Mesendoderm (in vitro differentiated cells): ENCODE data around the gene PDAP1.

ENCODE experiments used
- DNase-seq: peaks from one replicate; pipeline ENCODE4 v3.0.0; 2013
- H2AK5ac ChIP-seq: 2 replicates; pipeline ENCODE4 v1.6.1; 2013; ENCODE audit warnings: low read length, inconsistent platforms
- H2BK120ac ChIP-seq: 2 replicates; pipeline ENCODE4 v1.6.1; 2013; ENCODE audit warnings: low read depth, mild to moderate bottlenecking, low read length, moderate library complexity, mixed read lengths
- H2BK15ac ChIP-seq: replicated peaks from 2 replicates; pipeline ENCODE4 v1.6.1; 2013; ENCODE audit warnings: low read depth, mild to moderate bottlenecking, moderate library complexity
- H2BK5ac ChIP-seq: 2 replicates; pipeline ENCODE4 v1.6.1; 2013; ENCODE audit warnings: low read length, inconsistent platforms
- H3K18ac ChIP-seq: 2 replicates; pipeline ENCODE4 v1.6.1; 2013; ENCODE audit warnings: mild to moderate bottlenecking, low read length, mixed read lengths
- H3K23ac ChIP-seq: one replicate; pipeline ENCODE4 v1.6.1; 2013; ENCODE audit warnings: low read length
- H3K27ac ChIP-seq: 2 replicates; pipeline ENCODE4 v1.5.1; 2013; ENCODE audit warnings: low read depth, mild to moderate bottlenecking, inconsistent platforms, low read length, moderate library complexity
- H3K27me3 ChIP-seq: 2 replicates; pipeline ENCODE4 v1.6.1; 2013; ENCODE audit warnings: low read length, control low read depth, mild to moderate bottlenecking, inconsistent platforms; ENCODE audit not compliant: insufficient read depth, poor library complexity
- H3K36me3 ChIP-seq: 2 replicates; pipeline ENCODE4 v1.6.1; 2013; ENCODE audit warnings: low read length, inconsistent platforms; ENCODE audit not compliant: control insufficient read depth, insufficient read depth
- H3K4ac ChIP-seq: one replicate; pipeline ENCODE4 v1.6.1; 2013; ENCODE audit warnings: low read depth, mild to moderate bottlenecking, low read length, moderate library complexity
- H3K4me1 ChIP-seq: 2 replicates; pipeline ENCODE4 v1.6.1; 2013; ENCODE audit warnings: low read depth, low read length, inconsistent platforms; ENCODE audit not compliant: control insufficient read depth
- H3K4me2 ChIP-seq: 2 replicates; pipeline ENCODE4 v1.6.1; 2013; ENCODE audit warnings: low read length
- H3K4me3 ChIP-seq: 2 replicates; pipeline ENCODE4 v1.5.1; 2013; ENCODE audit warnings: mild to moderate bottlenecking, low read length
- H3K56ac ChIP-seq: one replicate; pipeline ENCODE4 v1.6.1; 2013; ENCODE audit warnings: low read length
- H3K79me1 ChIP-seq: 2 replicates; pipeline ENCODE4 v1.6.1; 2013; ENCODE audit warnings: low read length, inconsistent platforms
- H3K79me2 ChIP-seq: 2 replicates; pipeline ENCODE4 v1.6.1; 2013; ENCODE audit warnings: mild to moderate bottlenecking, low read length; ENCODE audit not compliant: control insufficient read depth, insufficient read depth
- H3K9ac ChIP-seq: 2 replicates; pipeline ENCODE4 v1.6.1; 2013; ENCODE audit warnings: low read length, inconsistent platforms
- H4K5ac ChIP-seq: one replicate; pipeline ENCODE4 v1.6.1; 2013; ENCODE audit warnings: low read length
- H4K8ac ChIP-seq: one replicate; pipeline ENCODE4 v1.6.1; 2013; ENCODE audit warnings: low read depth, mild to moderate bottlenecking, control low read depth, low read length, moderate library complexity
- WGBS: extraction: QIAGEN DNeasy Blood & Tissue Kit; methylation state at CpG from one replicate; pipeline ENCODE4 v1.1.7; 2013; ENCODE audit warnings: low lambda C conversion rate, missing lambda C conversion rate; ENCODE audit not compliant: insufficient coverage; ENCODE audit errors: extremely low coverage; 5-methylcytosine and 5-hydroxymethylcytosine counted together

PDAP1 gene

GRCh38 chr7:99453105-99453504 is 44.7 kb upstream of the PDAP1 start:
- no peak overlapping the region for H3K27ac ChIP-seq

GRCh38 chr7:99452541-99452940 is 44.1 kb upstream of the PDAP1 start:
- Histone ChIP-seq H3K36me3 (peaks cover 10% of the 10 kb centered on the region), H3K27me3 (no peaks in the 10 kb centered on the region)

More at GRCh38 chr7:99453105-99453504, 44.7 kb upstream of the PDAP1 start:
- Histone ChIP-seq H4K5ac (no peak overlapping the region), H3K9ac (no peak overlapping the region), H3K23ac (no peak overlapping the region), H2AK5ac (no peak overlapping the region), H3K4ac (no peak overlapping the region), H2BK120ac (no peak overlapping the region), H3K4me3 (no peak overlapping the region), H3K36me3 (peaks cover 9% of the 10 kb centered on the region), H3K79me1 (peaks cover 3% of the 10 kb centered on the region), H3K18ac (no peak overlapping the region), H2BK5ac (no peak overlapping the region), H3K79me2 (no peaks in the 10 kb centered on the region), H3K4me1 (no peaks in the 10 kb centered on the region), H3K27me3 (no peaks in the 10 kb centered on the region), H3K56ac (no peak overlapping the region), H4K8ac (no peak overlapping the region), H2BK15ac (no peak overlapping the region), H3K4me2 (no peak overlapping the region)
- no peak for DNase-seq
- no CpG with 5 or more reads among the region's 11 CpGs for WGBS

GRCh38 chr7:99451936-99452335 is 43.5 kb upstream of the PDAP1 start:
- no peak overlapping the region for H3K56ac ChIP-seq
- no peaks in the 10 kb centered on the region for H3K27me3 ChIP-seq
- H3K4me3 ChIP-seq, result no peak overlapping the region
- DNase-seq, result no peak
- H4K5ac ChIP-seq, result no peak overlapping the region
- WGBS, result no CpG with 5 or more reads among the region's 8 CpGs
- no peak overlapping the region for H3K23ac ChIP-seq
- no peaks in the 10 kb centered on the region for H3K4me1 ChIP-seq
- no peak overlapping the region for H2BK5ac ChIP-seq
- no peaks in the 10 kb centered on the region for H3K79me1 ChIP-seq
- no peaks in the 10 kb centered on the region for H3K79me2 ChIP-seq
- H2BK15ac ChIP-seq, result no peak overlapping the region
- no peak overlapping the region for H2AK5ac ChIP-seq
- H3K4me2 ChIP-seq, result no peak overlapping the region
- no peak overlapping the region for H3K4ac ChIP-seq
- H2BK120ac ChIP-seq, result no peak overlapping the region
- no peak overlapping the region for H3K27ac ChIP-seq
- no peak overlapping the region for H3K18ac ChIP-seq
- H3K9ac ChIP-seq, result no peak overlapping the region
- peaks cover 10% of the 10 kb centered on the region for H3K36me3 ChIP-seq
- no peak overlapping the region for H4K8ac ChIP-seq

More at GRCh38 chr7:99452541-99452940, 44.1 kb upstream of the PDAP1 start:
- Histone ChIP-seq H4K5ac (no peak overlapping the region), H3K79me2 (no peaks in the 10 kb centered on the region), H3K18ac (no peak overlapping the region), H2BK15ac (no peak overlapping the region), H3K27ac (no peak overlapping the region), H3K4me3 (no peak overlapping the region), H3K4me2 (no peak overlapping the region), H3K9ac (no peak overlapping the region), H3K4ac (no peak overlapping the region), H2AK5ac (no peak overlapping the region), H2BK5ac (no peak overlapping the region), H3K79me1 (no peaks in the 10 kb centered on the region), H2BK120ac (no peak overlapping the region), H4K8ac (no peak overlapping the region), H3K56ac (no peak overlapping the region), H3K4me1 (no peaks in the 10 kb centered on the region), H3K23ac (no peak overlapping the region)
- WGBS, result no CpG with 5 or more reads among the region's 13 CpGs
- no peak for DNase-seq

GRCh38 chr7:99449326-99449725 is 40.9 kb upstream of the PDAP1 start:
- no peak overlapping the region for H4K8ac ChIP-seq
- no peaks in the 10 kb centered on the region for H3K27me3 ChIP-seq
- H3K23ac ChIP-seq, result no peak overlapping the region
- H3K4ac ChIP-seq, result no peak overlapping the region
- no peak overlapping the region for H2BK5ac ChIP-seq
- H2AK5ac ChIP-seq, result no peak overlapping the region
- no peak for DNase-seq
- no peaks in the 10 kb centered on the region for H3K4me1 ChIP-seq
- no peak overlapping the region for H3K18ac ChIP-seq
- no peak overlapping the region for H2BK15ac ChIP-seq
- no peak overlapping the region for H4K5ac ChIP-seq
- H3K79me2 ChIP-seq, result no peaks in the 10 kb centered on the region
- H3K79me1 ChIP-seq, result peaks cover 2% of the 10 kb centered on the region
- H3K36me3 ChIP-seq, result peaks cover 19% of the 10 kb centered on the region
- H3K4me2 ChIP-seq, result no peak overlapping the region
- H3K4me3 ChIP-seq, result no peak overlapping the region
- H3K9ac ChIP-seq, result no peak overlapping the region
- H2BK120ac ChIP-seq, result no peak overlapping the region
- no peak overlapping the region for H3K56ac ChIP-seq
- WGBS, result no CpG with 5 or more reads among the region's 5 CpGs
- H3K27ac ChIP-seq, result no peak overlapping the region

GRCh38 chr7:99448855-99449254 is 40.5 kb upstream of the PDAP1 start:
- Histone ChIP-seq H3K18ac (no peak overlapping the region), H3K27ac (no peak overlapping the region), H4K5ac (no peak overlapping the region), H3K9ac (no peak overlapping the region), H3K79me2 (no peaks in the 10 kb centered on the region), H2BK5ac (no peak overlapping the region), H3K4ac (no peak overlapping the region), H3K79me1 (peaks cover 2% of the 10 kb centered on the region), H3K56ac (no peak overlapping the region), H2BK120ac (no peak overlapping the region), H4K8ac (no peak overlapping the region), H3K4me3 (no peak overlapping the region), H3K4me1 (no peaks in the 10 kb centered on the region), H2BK15ac (no peak overlapping the region), H2AK5ac (no peak overlapping the region), H3K4me2 (no peak overlapping the region), H3K27me3 (no peaks in the 10 kb centered on the region), H3K23ac (no peak overlapping the region), H3K36me3 (peaks cover 20% of the 10 kb centered on the region)
- no peak for DNase-seq
- WGBS, result no CpG with 5 or more reads among the region's 10 CpGs

GRCh38 chr7:99447943-99448342 is 39.5 kb upstream of the PDAP1 start:
- H3K18ac ChIP-seq, result no peak overlapping the region
- H4K5ac ChIP-seq, result no peak overlapping the region
- H2BK120ac ChIP-seq, result no peak overlapping the region
- no peak for DNase-seq
- H3K4me1 ChIP-seq, result no peaks in the 10 kb centered on the region
- no peak overlapping the region for H3K56ac ChIP-seq
- no peak overlapping the region for H3K23ac ChIP-seq
- no peak overlapping the region for H2AK5ac ChIP-seq
- no peak overlapping the region for H3K4me3 ChIP-seq
- H3K4me2 ChIP-seq, result no peak overlapping the region
- H3K36me3 ChIP-seq, result peaks cover 21% of the 10 kb centered on the region
- no peak overlapping the region for H4K8ac ChIP-seq
- H2BK5ac ChIP-seq, result no peak overlapping the region
- H3K79me2 ChIP-seq, result no peaks in the 10 kb centered on the region
- no peak overlapping the region for H3K9ac ChIP-seq
- WGBS, result no CpG with 5 or more reads among the region's 10 CpGs
- no peak overlapping the region for H2BK15ac ChIP-seq
- H3K27ac ChIP-seq, result no peak overlapping the region
- no peak overlapping the region for H3K4ac ChIP-seq
- peaks cover 2% of the 10 kb centered on the region for H3K79me1 ChIP-seq
- no peaks in the 10 kb centered on the region for H3K27me3 ChIP-seq
